SKM-1 treated with dmso at 0.1 percent for 144 hours (cell line): ENCODE measurements around the gene SPSB3.

Experiments used
- DNase-seq: peaks from one replicate; lab custom pipeline; 2025; ENCODE audit not compliant: unreplicated experiment; lab: John Stamatoyannopoulos, UW

SPSB3 gene

GRCh38 chr16:1782408-1783264 lies at the start of gene SPSB3, which contains the start of gene NUBP2:
Gene SPSB3, minus strand, starts transcription at chr16:1782571. Its CDS starts 1,088 bp downstream, at chr16:1781483.
Gene NUBP2, plus strand, starts transcription at chr16:1782960. Its CDS starts 61 bp downstream, at chr16:1783021.
- peak; percentile 100 for DNase-seq

DNA sequence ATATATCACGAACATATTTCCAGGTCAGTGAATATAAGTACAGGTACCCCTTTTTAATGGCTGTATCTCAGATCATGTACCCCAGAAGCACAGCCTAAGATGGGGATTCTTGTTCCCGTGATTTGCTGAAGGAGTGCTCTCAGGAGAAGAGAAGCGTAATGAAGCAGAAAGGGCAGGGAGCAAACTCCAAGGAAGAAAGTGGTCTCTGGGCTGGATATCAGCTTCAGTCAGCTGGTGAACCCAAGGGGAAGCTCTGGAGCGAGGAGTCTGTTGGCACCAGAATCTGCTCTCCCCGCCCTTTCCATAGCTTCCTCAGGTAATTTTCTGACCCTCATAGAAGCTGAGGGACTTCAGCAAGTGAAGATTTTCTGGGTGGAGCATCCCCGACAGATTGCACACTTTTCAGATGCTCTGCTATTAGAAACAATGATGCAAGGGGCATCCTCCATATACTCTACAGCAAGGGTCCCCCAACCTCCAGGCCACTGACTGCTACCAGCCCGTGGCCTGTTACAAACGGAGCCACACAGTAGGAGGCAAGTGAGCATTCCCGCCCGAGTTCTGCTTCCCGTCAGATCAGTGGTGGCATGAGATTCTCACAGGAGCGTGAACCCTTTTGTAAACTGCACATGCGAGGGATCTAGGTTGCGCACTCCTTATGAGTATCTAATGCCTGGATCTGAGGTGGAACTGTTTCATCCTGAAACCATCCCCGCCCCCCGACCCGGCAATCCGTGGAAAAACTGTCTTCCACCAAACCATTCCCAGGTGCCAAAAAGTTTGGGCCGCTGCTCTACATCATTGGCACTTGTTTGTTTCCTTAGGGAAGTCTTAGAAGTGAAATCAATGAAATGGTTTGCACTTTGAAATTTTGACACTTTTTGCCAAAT lies 49.1 kb upstream of the SPSB3 start:
- DNase-seq, result no peak

DNA sequence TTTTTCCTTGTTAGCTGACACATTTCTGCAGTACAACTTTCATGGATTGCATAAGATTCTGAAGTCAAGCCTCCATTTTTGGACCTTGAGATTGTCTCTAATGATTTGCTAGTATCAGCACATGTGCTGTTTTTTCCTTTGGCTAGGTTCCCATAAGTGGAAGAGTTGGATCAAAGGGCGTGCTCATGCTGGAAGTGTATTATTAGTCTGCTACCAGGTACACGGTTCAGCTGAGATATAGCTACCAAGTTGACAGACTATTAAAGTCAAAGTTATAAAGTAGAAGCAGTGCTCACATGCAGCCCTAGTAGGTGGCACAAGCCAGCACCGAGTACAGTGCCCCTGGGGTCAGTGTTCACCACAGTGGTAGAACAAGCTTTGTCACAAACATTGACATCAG lies 47.8 kb upstream of the SPSB3 start:
- DNase-seq, result no peak

DNA sequence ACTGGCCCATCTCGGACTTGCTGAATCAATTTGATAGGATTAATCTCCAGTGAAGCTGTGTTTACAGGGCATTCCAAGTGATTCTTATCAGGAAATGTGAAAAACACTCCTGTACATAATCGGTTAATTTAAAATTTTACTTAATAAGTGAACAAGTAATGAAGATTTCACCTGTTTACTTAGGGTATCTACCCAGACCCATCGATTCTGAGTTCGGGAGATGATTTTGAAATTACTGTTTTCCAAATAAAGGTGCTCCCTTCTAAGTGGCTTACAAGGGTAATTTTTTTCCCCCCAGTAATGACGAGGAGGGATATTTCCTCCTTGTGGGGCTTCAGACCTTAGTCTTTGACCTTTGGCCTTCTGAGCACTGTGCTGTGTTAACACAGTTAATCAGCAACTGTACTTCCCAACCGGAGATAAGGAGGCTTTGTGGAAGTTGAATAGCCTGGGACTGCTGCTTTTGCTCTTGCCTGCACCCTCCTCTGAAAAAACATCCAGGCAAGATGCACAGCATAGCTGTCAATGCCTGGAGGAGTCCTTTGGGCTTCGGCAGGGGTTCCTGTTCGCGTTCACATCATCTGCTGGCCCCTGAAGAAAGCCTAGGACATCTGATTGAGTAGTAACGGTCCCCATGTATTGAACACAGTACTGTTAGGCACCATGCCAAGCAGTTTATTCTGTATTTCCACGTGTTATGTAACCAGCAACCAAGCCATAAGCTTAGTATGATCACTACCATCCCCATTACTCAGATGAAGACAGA lies 46.5 kb upstream of the SPSB3 start:
- DNase-seq, result no peak

- DNase-seq, result peak; percentile 76
Measured at GRCh38 chr16:1826691-1827573, 44.6 kb upstream of the SPSB3 start, which contains the start of the genes FAHD1 and HAGH. Gene FAHD1, plus strand, starts transcription at chr16:1827206. Its CDS starts 33 bp downstream, at chr16:1827239. Gene HAGH, minus strand, starts transcription at chr16:1826825. Its CDS starts 38 bp downstream, at chr16:1826787.

- DNase-seq, result peak; percentile 49
Measured at GRCh38 chr16:1825864-1826690, 43.7 kb upstream of the SPSB3 start.

- no peak for DNase-seq
Measured at GRCh38 chr16:1825381-1825863, 43.1 kb upstream of the SPSB3 start.

DNA sequence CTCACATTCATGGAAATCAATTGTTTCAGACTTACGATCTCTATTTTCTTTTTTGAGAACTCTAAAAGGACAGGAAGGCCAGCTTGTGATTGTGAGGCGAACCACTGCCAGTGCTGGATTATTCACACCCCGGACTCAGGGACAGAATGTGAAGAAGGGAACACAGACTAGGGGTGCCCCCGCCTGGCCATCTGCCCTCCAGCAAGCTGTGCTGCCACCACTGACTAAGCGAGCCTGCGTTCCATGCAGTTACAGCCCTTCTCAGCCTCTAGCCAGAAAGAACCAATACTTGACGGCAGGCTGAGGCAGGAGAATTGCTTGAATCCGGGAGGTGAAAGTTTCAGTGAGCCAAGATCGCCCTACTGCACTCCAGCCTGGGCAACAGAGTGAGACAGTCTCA lies 41.5 kb upstream of the SPSB3 start:
- no peak for DNase-seq

GRCh38 chr16:1822801-1823200 lies 40.4 kb upstream of the SPSB3 start:
- no peak for DNase-seq

DNA sequence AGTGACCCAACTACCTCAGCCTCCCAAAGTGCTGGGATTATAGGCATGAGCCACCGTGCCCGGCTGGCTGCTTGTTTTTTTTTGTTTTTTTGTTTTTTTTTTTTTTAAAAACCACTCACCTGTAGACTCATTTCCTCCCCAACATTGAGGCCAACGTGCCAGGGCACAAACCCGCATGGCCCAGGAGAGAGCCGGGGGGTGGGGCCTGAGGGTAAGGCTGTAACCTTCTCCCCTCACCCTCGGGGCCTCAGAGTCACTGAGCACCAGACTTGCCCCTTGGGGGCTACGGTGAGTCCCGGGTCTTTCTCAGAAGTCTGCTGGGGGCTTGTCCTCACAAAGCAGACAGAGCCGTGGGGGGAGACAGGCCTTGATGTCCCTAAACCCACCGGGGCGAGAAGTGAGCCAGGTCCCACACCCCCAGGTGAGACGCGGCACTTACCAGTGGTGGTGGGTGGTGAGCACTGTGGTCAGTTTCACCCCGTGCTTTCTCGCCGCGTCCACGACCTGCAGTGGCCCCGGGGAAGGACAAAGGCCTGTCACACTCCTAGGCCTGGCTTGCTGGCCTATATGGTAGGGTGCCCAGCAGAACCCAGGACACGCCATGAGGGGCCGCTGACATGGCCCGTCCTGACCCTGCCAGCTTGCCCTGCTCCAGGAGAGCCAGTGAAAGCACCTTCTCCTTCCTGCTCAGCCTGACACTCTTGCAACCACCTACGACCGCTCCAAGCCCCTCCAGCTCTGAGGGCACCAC lies 39.7 kb upstream of the SPSB3 start:
- DNase-seq, result no peak

- DNase-seq, result no peak
Measured at GRCh38 chr16:1820946-1821290, 38.5 kb upstream of the SPSB3 start.

GRCh38 chr16:1820096-1820945 lies 38.0 kb upstream of the SPSB3 start:
- no peak for DNase-seq

- DNase-seq, result no peak
Measured at GRCh38 chr16:1819611-1820010, 37.2 kb upstream of the SPSB3 start.

- no peak for DNase-seq
Measured at GRCh38 chr16:1818873-1819525, 36.6 kb upstream of the SPSB3 start.

- DNase-seq, result no peak
Measured at GRCh38 chr16:1818204-1818872, 36.0 kb upstream of the SPSB3 start.

DNA sequence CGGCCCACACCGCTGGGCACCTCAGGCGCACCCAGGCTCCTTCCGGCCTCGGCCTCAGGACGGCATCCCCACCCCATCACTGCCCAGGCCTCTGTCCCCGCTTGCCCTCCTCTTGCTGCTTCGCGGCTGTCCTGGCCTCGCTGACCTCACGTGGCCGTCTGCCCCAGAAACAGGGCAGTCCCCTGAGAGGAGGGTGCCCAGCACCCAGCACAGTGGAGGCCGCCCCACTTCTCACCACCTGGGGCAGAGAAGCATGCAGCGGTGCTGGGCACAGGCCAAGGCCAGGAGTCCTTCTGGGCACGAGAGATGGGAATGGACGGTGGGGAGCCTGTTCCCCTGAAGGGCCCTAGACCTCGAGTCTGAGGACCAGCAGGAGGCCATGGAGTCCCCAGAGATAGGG lies 35.3 kb upstream of the SPSB3 start:
- no peak for DNase-seq
